ENCODE results near the gene MUC13.
A peak's percentile ranks its signal among the peaks of the same experiment; 100 is the strongest.

Gene MUC13

DNA sequence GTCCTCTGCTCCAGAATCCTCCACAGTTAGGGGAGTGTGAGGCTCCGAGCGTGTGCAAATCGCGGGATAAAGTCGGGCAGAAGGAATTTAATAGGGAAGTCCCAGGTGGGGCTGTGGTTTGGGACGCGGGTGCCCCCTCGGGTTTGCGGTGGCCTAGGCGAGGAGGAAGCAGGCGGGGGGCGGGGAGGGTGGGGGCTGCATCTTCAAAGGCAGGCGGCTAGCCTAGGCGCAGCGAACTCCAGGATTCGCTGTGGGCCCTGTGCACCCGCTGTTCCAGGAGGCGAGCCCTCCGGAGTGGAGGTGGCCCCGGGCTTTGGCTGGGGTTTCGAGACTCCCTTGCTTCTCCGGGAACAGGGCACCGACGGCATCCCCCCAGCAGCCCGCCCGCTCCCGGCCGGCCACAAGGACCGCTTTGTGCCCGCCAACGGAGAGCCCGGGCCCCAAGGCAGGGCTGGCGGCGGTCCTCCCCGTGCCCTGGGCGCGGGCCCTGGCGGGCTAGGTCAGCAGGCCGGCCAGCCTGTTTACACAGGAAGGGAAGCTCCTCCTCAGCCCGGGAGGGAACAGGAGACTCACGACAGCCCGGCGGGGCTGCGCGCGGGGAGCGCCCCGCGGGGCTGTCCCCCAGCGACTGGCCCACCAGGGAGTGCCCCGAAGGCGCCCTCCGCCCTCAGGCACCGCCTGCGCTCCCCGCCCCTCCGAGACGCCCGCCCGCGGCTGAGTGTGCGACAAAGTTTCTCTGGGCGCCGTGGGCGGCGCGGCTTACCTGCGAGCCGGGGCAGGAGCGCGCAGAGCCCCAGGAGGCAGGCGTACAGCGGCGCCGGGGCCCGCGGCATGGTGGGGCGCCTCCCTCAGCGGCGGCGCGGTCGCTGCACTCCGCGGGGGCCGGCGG, 48.1 kb downstream of the MUC13 start:
- DNase-seq (ENCODE audit: low spot score), result peak; percentile 63
- TF ChIP-seq, protein P1, sequence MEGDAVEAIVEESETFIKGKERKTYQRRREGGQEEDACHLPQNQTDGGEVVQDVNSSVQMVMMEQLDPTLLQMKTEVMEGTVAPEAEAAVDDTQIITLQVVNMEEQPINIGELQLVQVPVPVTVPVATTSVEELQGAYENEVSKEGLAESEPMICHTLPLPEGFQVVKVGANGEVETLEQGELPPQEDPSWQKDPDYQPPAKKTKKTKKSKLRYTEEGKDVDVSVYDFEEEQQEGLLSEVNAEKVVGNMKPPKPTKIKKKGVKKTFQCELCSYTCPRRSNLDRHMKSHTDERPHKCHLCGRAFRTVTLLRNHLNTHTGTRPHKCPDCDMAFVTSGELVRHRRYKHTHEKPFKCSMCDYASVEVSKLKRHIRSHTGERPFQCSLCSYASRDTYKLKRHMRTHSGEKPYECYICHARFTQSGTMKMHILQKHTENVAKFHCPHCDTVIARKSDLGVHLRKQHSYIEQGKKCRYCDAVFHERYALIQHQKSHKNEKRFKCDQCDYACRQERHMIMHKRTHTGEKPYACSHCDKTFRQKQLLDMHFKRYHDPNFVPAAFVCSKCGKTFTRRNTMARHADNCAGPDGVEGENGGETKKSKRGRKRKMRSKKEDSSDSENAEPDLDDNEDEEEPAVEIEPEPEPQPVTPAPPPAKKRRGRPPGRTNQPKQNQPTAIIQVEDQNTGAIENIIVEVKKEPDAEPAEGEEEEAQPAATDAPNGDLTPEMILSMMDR (IDR thresholded peaks at IDR 0.05; ENCODE audit: extremely low read depth, insufficient read depth, missing control alignments), result no peak
- in situ Hi-C loops (cut with MboI; ENCODE audit: low pct_unique_long_range_greater_than_20kb, low sequenced_read_pairs, unreplicated experiment), result no loop called here

GRCh38 chr3:124885466-124886167, 48.9 kb downstream of the MUC13 start:
- in situ Hi-C loops (cut with MboI; ENCODE audit: low pct_unique_long_range_greater_than_20kb, low sequenced_read_pairs, unreplicated experiment), result no loop called here
- DNase-seq (ENCODE audit: low spot score), result no peak
- TF ChIP-seq, protein P1 (IDR thresholded peaks at IDR 0.05; ENCODE audit: extremely low read depth, insufficient read depth, missing control alignments), result no peak

DNA sequence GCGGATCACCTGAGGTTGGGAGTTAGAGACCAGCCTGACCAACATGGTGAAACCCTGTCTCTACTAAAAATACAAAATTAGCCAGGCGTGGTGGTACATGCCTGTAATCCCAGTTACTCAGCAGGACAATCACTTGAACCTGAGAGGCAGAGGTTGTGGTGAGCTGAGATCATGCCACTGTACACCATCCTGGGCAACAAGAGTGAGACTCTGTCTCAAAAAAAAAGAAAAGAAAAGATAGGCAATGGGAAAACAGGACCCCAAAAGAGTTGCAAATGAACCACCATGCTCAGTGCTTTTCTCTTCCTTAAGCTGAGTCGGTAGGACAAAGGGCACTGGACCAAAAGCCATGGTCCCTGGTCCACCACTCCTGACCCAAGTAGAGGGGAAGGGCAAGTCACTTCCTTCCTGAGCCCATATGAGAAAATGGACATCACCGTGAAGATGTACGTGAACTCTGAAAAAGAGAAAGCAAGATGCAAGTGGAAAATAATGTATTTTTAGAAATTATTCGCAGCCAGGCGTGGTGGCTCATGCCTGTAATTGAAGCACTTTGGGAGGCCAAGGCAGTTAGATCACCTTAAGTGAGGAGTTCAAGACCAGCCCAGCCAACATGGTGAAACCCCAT, 50.0 kb downstream of the MUC13 start:
- in situ Hi-C loops (cut with MboI; ENCODE audit: low pct_unique_long_range_greater_than_20kb, low sequenced_read_pairs, unreplicated experiment), result no loop called here
- DNase-seq (ENCODE audit: low spot score), result no peak
- TF ChIP-seq, protein P1 (IDR thresholded peaks at IDR 0.05; ENCODE audit: extremely low read depth, insufficient read depth, missing control alignments), result no peak

DNA sequence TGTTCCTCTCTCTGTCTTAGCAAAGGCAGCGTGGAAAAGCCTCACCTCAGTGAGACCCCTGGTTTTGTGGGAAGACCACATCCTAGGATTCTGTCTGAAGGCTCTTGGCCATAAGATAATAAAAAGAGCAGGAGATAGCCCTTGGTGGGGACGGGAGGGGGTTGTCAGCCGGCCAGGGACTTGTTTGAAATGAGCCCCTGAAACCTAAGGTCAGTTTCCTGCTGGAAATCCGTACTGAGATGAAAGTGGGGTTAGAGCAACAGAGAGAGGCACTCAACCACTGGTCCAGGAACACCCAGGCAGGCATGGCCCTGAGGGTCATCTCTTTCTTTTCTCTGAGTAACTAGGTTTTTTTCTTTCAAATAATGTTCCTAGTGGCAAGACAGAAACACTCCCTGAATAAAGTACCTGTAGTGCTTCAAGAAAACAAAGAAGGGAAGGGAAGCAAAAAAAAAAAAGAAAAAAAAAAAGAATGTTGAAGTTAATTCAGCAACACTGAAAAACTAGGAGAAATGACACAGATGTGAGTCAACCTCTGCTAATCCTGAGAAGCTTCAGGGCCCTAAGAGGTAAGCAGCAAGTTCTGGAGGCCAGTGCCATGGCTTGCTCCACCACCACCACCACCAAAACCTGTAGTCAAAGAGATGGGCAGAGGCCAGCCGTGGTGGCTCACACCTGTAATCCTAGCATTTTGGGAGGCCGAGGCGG, 50.6 kb downstream of the MUC13 start:
- DNase-seq (ENCODE audit: low spot score), result no peak
- TF ChIP-seq, protein P1 (IDR thresholded peaks at IDR 0.05; ENCODE audit: extremely low read depth, insufficient read depth, missing control alignments), result no peak
- in situ Hi-C loops (cut with MboI; ENCODE audit: low pct_unique_long_range_greater_than_20kb, low sequenced_read_pairs, unreplicated experiment), result no loop called here

- in situ Hi-C loops (cut with MboI; ENCODE audit: low pct_unique_long_range_greater_than_20kb, low sequenced_read_pairs, unreplicated experiment), result no loop called here
- TF ChIP-seq, protein P1 (IDR thresholded peaks at IDR 0.05; ENCODE audit: extremely low read depth, insufficient read depth, missing control alignments), result no peak
- no peak for DNase-seq (ENCODE audit: low spot score)
Measured at GRCh38 chr3:124882816-124883747, 51.5 kb downstream of the MUC13 start.

Data from GM13977 (cell line).